RWPE2 (cell line): ENCODE data around the gene RASGRP1.

Source experiments
- ATAC-seq: fragments of 200-7000 bp; cut with Tn5 transposase; 3 replicates; pipeline ENCODE4 v1.9.1; 2021; ENCODE audit warnings: low read depth
- DNase-seq: peaks from one replicate; pipeline ENCODE4 v3.0.0-alpha.2; 2020; ENCODE audit warnings: low spot score
- H3K27ac ChIP-seq: fragments of 450-650 bp; 2 replicates; pipeline ENCODE4 v1.5.1; 2017; ENCODE audit warnings: mild to moderate bottlenecking; ENCODE audit not compliant: poor library complexity, severe bottlenecking
- H3K27me3 ChIP-seq: fragments of 250-450 bp; sonication (Bioruptor Pico); 2 replicates; pipeline ENCODE4 v1.5.1; 2021; ENCODE audit warnings: mild to moderate bottlenecking, moderate library complexity; ENCODE audit not compliant: insufficient read depth, poor library complexity, severe bottlenecking
- H3K36me3 ChIP-seq: fragments of 250-450 bp; sonication (Bioruptor Pico); 2 replicates; pipeline ENCODE4 v1.5.1; 2020; ENCODE audit warnings: low read depth, mild to moderate bottlenecking, moderate library complexity
- H3K4me1 ChIP-seq: fragments of 250-450 bp; sonication (Bioruptor Pico); 2 replicates; pipeline ENCODE4 v1.5.1; 2021; ENCODE audit warnings: mild to moderate bottlenecking, moderate library complexity; ENCODE audit not compliant: insufficient read depth, poor library complexity, severe bottlenecking
- H3K4me3 ChIP-seq: fragments of 250-450 bp; sonication (Bioruptor Pico); 2 replicates; pipeline ENCODE4 v1.5.1; 2021; ENCODE audit warnings: mild to moderate bottlenecking, moderate library complexity; ENCODE audit not compliant: severe bottlenecking
- H3K9me3 ChIP-seq: fragments of 250-450 bp; sonication (Bioruptor Pico); 2 replicates; pipeline ENCODE4 v1.5.1; 2021; ENCODE audit warnings: mild to moderate bottlenecking, moderate library complexity; ENCODE audit not compliant: severe bottlenecking
- CTCF ChIP-seq: fragments of 450-650 bp; IDR thresholded peaks from one replicate; pipeline ENCODE4 v1.5.1; 2017; ENCODE audit warnings: mild to moderate bottlenecking, moderate library complexity; ENCODE audit not compliant: poor library complexity, severe bottlenecking

The RASGRP1 gene

GRCh38 chr15:38577424-38577987 lies 12.9 kb upstream of the RASGRP1 start:
- Histone ChIP-seq H3K4me3 (no peak overlapping the region), H3K27me3 (peaks cover 16% of the 10 kb centered on the region)
- no peak for ATAC-seq

GRCh38 chr15:38576837-38577236 lies 12.2 kb upstream of the RASGRP1 start:
- no peaks in the 10 kb centered on the region for H3K9me3 ChIP-seq
- TF ChIP-seq CTCF = no peak
- peaks cover 13% of the 10 kb centered on the region for H3K27me3 ChIP-seq
- no peak overlapping the region for H3K27ac ChIP-seq
- H3K4me3 ChIP-seq = no peak overlapping the region
- ATAC-seq (no peak), DNase-seq (no peak)
- no peaks in the 10 kb centered on the region for H3K4me1 ChIP-seq
- no peaks in the 10 kb centered on the region for H3K36me3 ChIP-seq

More at GRCh38 chr15:38577424-38577987, 12.9 kb upstream of the RASGRP1 start:
- Histone ChIP-seq H3K4me1 (no peaks in the 10 kb centered on the region), H3K36me3 (no peaks in the 10 kb centered on the region), H3K27ac (no peak overlapping the region), H3K9me3 (no peaks in the 10 kb centered on the region)
- no peak for TF ChIP-seq CTCF
- DNase-seq = no peak

- Histone ChIP-seq H3K4me1 (no peaks in the 10 kb centered on the region), H3K4me3 (no peak overlapping the region), H3K27me3 (peaks cover 11% of the 10 kb centered on the region), H3K36me3 (no peaks in the 10 kb centered on the region), H3K27ac (no peak overlapping the region), H3K9me3 (no peaks in the 10 kb centered on the region)
- DNase-seq (no peak), ATAC-seq (no peak)
- TF ChIP-seq CTCF = no peak
Measured at GRCh38 chr15:38576261-38576660, 11.6 kb upstream of the RASGRP1 start.

GRCh38 chr15:38565287-38565670 lies 665 bp upstream of the RASGRP1 start:
- Histone ChIP-seq H3K4me3 (no peak overlapping the region), H3K4me1 (no peaks in the 10 kb centered on the region), H3K9me3 (no peaks in the 10 kb centered on the region), H3K36me3 (no peaks in the 10 kb centered on the region), H3K27me3 (peaks cover 27% of the 10 kb centered on the region), H3K27ac (no peak overlapping the region)
- DNase-seq (no peak), ATAC-seq (no peak)
- TF ChIP-seq CTCF = no peak

- no peaks in the 10 kb centered on the region for H3K4me1 ChIP-seq
- no peaks in the 10 kb centered on the region for H3K9me3 ChIP-seq
- H3K36me3 ChIP-seq = no peaks in the 10 kb centered on the region
- no peak for DNase-seq
- no peak overlapping the region for H3K27ac ChIP-seq
- TF ChIP-seq CTCF = peak; percentile 99
- peaks cover 30% of the 10 kb centered on the region for H3K27me3 ChIP-seq
- peak; percentile 87 for ATAC-seq
- peak overlapping the region; percentile 42 for H3K4me3 ChIP-seq
Measured at GRCh38 chr15:38563723-38564519, 693 bp downstream of the RASGRP1 start.
